ENCODE results near the gene HOXD9. TPM values are rescaled to one million over a fixed set of nuclear protein-coding genes. Genes with fewer than 3 reads are reported as not detected.

Gene HOXD9
- total RNA-seq, 1 experiment from 2014 or later = not detected

GRCh38 chr2:176099159-176099727 lies 23.3 kb upstream of the HOXD9 start:
- H3K4me3 ChIP-seq (ENCODE audit: low read length) = no peak overlapping the region
- intact Hi-C loops (cut with micrococcal nuclease) = loop anchor here (10.0 kb wide), 1 partner anchor 1064 kb away; no protein-coding TSS in a partner anchor
- H3K27ac ChIP-seq (ENCODE audit: low read length) = no peak overlapping the region
- H3F3A ChIP-seq (ENCODE audit: low read length, unreplicated experiment) = no peaks in the 10 kb centered on the region
- peaks cover 6% of the 10 kb centered on the region for H3K4me1 ChIP-seq (ENCODE audit: insufficient read depth, low read length)
- ChIA-PET CTCF (no interaction called here), POLR2A (ENCODE audit: unreplicated experiment) (no interaction called here)
- DNase-seq (no peak), ATAC-seq (no peak)
- no peaks in the 10 kb centered on the region for H3K36me3 ChIP-seq (ENCODE audit: low read depth, low read length)
- no peaks in the 10 kb centered on the region for H4K20me1 ChIP-seq (ENCODE audit: low read length)
- H3K27me3 ChIP-seq (ENCODE audit: low read length) = no peaks in the 10 kb centered on the region
- no peak for TF ChIP-seq EZH2 (IDR thresholded peaks at IDR 0.05; ENCODE audit: low read length, unreplicated experiment)
- no peak for TF ChIP-seq EZH2phosphoT487 (IDR thresholded peaks at IDR 0.05; ENCODE audit: borderline replicate concordance, low read length)
- no peak overlapping the region for H3K4me2 ChIP-seq (ENCODE audit: low read length)
- no TSS peak for BruUV-seq (replicated peaks)
- no peaks in the 10 kb centered on the region for H3K79me2 ChIP-seq (ENCODE audit: low read length)
- no peak overlapping the region for H3K9ac ChIP-seq (ENCODE audit: low read length)
- H2AFZ ChIP-seq (ENCODE audit: low read length) = no peak overlapping the region
- no peaks in the 10 kb centered on the region for H3K9me3 ChIP-seq (ENCODE audit: low read length)
- no peaks in the 10 kb centered on the region for H3K9me2 ChIP-seq (replicated peaks; ENCODE audit: low read length)

GRCh38 chr2:176099728-176100546 lies 22.6 kb upstream of the HOXD9 start, which contains the start of gene HOXD12:
Gene HOXD12, plus strand, starts transcription at chr2:176099795. Its CDS starts 7 bp downstream, at chr2:176099802.
- TF ChIP-seq EZH2phosphoT487 (IDR thresholded peaks at IDR 0.05; ENCODE audit: borderline replicate concordance, low read length) (no peak), CTCF (conservative IDR thresholded peaks at IDR 0.05; ENCODE audit: low read depth, low read length) (no peak), EZH2 (IDR thresholded peaks at IDR 0.05; ENCODE audit: low read length, unreplicated experiment) (no peak)
- Histone ChIP-seq H3K4me3 (ENCODE audit: low read length) (no peak within 1 kb of the TSS), H2AFZ (ENCODE audit: low read length) (no peak within 1 kb of the TSS), H3K9ac (ENCODE audit: low read length) (no peak within 1 kb of the TSS), H4K20me1 (ENCODE audit: low read length) (no peaks in the 10 kb centered on the region), H3K36me3 (ENCODE audit: low read depth, low read length) (no peaks in the 10 kb centered on the region), H3K27ac (ENCODE audit: low read length) (no peak within 1 kb of the TSS), H3K9me2 (replicated peaks; ENCODE audit: low read length) (no peaks in the 10 kb centered on the region), H3K79me2 (ENCODE audit: low read length) (no peaks in the 10 kb centered on the region), H3K4me1 (ENCODE audit: insufficient read depth, low read length) (peaks cover 10% of the 10 kb centered on the region), H3K4me2 (ENCODE audit: low read length) (no peak within 1 kb of the TSS), H3F3A (ENCODE audit: low read length, unreplicated experiment) (no peaks in the 10 kb centered on the region), H3K27me3 (ENCODE audit: low read length) (no peaks in the 10 kb centered on the region), H3K9me3 (ENCODE audit: low read length) (no peaks in the 10 kb centered on the region)
- BruUV-seq (replicated peaks) = no TSS peak
- ChIA-PET CTCF (no interaction called here), POLR2A (ENCODE audit: unreplicated experiment) (no interaction called here)
- DNase-seq (no peak), ATAC-seq (no peak)
- intact Hi-C loops (cut with micrococcal nuclease) = loop anchor here (10.0 kb wide), 1 partner anchor 1065 kb away; no protein-coding TSS in a partner anchor

GRCh38 chr2:176100547-176101140 lies 21.9 kb upstream of the HOXD9 start:
- DNase-seq = no peak
- no peak overlapping the region for H3K4me3 ChIP-seq (ENCODE audit: low read length)
- no peaks in the 10 kb centered on the region for H4K20me1 ChIP-seq (ENCODE audit: low read length)
- CTCF ChIA-PET = no interaction called here
- no peaks in the 10 kb centered on the region for H3K9me2 ChIP-seq (replicated peaks; ENCODE audit: low read length)
- H3K27me3 ChIP-seq (ENCODE audit: low read length) = no peaks in the 10 kb centered on the region
- no peaks in the 10 kb centered on the region for H3K9me3 ChIP-seq (ENCODE audit: low read length)
- POLR2A ChIA-PET (ENCODE audit: unreplicated experiment) = no interaction called here
- TF ChIP-seq CTCF (conservative IDR thresholded peaks at IDR 0.05; ENCODE audit: low read depth, low read length) (no peak), EZH2phosphoT487 (IDR thresholded peaks at IDR 0.05; ENCODE audit: borderline replicate concordance, low read length) (no peak), EZH2 (IDR thresholded peaks at IDR 0.05; ENCODE audit: low read length, unreplicated experiment) (no peak)
- H3K9ac ChIP-seq (ENCODE audit: low read length) = no peak overlapping the region
- H3K79me2 ChIP-seq (ENCODE audit: low read length) = no peaks in the 10 kb centered on the region
- H3K4me1 ChIP-seq (ENCODE audit: insufficient read depth, low read length) = peaks cover 10% of the 10 kb centered on the region
- H3F3A ChIP-seq (ENCODE audit: low read length, unreplicated experiment) = no peaks in the 10 kb centered on the region
- intact Hi-C loops (cut with micrococcal nuclease) = no loop called here
- H3K36me3 ChIP-seq (ENCODE audit: low read depth, low read length) = no peaks in the 10 kb centered on the region
- H3K4me2 ChIP-seq (ENCODE audit: low read length) = no peak overlapping the region
- no peak overlapping the region for H3K27ac ChIP-seq (ENCODE audit: low read length)
- no TSS peak for BruUV-seq (replicated peaks)
- H2AFZ ChIP-seq (ENCODE audit: low read length) = no peak overlapping the region
- ATAC-seq = no peak

Data from PC-3 (cell line).